H9 (cell line): ENCODE measurements around the gene STARD3. TPM values are rescaled to one million over a fixed set of nuclear protein-coding genes. Genes with fewer than 3 reads are reported as not detected.

Source experiments
- DNase-seq: peaks from one replicate; pipeline ENCODE4 v3.0.0-alpha.2; 2017
- H2AFZ ChIP-seq: one replicate; pipeline ENCODE4 v1.6.1; 2013; ENCODE audit warnings: mild to moderate bottlenecking, low read length, control low read depth, moderate library complexity
- H2AK5ac ChIP-seq: 2 replicates; pipeline ENCODE4 v1.6.1; 2013; ENCODE audit warnings: low read length, control low read depth, mixed read lengths; ENCODE audit not compliant: insufficient read length
- H2BK120ac ChIP-seq: one replicate; pipeline ENCODE4 v1.6.1; 2013; ENCODE audit warnings: low read depth, mild to moderate bottlenecking, low read length, control low read depth, inconsistent platforms; ENCODE audit not compliant: poor library complexity, severe bottlenecking
- H2BK12ac ChIP-seq: 2 replicates; pipeline ENCODE4 v1.6.1; 2013; ENCODE audit warnings: low read length, control low read depth, mixed read lengths, low read depth; ENCODE audit not compliant: insufficient read length
- H2BK15ac ChIP-seq: 2 replicates; pipeline ENCODE4 v1.6.1; 2013; ENCODE audit warnings: low read depth, low read length, control low read depth
- H2BK20ac ChIP-seq: one replicate; pipeline ENCODE4 v1.6.1; 2013; ENCODE audit warnings: low read depth, mild to moderate bottlenecking, low read length, control low read depth, inconsistent platforms; ENCODE audit not compliant: poor library complexity, severe bottlenecking
- H2BK5ac ChIP-seq: 2 replicates; pipeline ENCODE4 v1.6.1; 2013; ENCODE audit warnings: low read length, control low read depth, mixed read lengths; ENCODE audit not compliant: insufficient read length
- H3K14ac ChIP-seq: 2 replicates; pipeline ENCODE4 v1.6.1; 2013; ENCODE audit warnings: low read length, control low read depth; ENCODE audit not compliant: insufficient read depth
- H3K18ac ChIP-seq: 2 replicates; pipeline ENCODE4 v1.6.1; 2013; ENCODE audit warnings: low read depth, mild to moderate bottlenecking, mixed read lengths, low read length, control low read depth; ENCODE audit not compliant: insufficient read length
- H3K23ac ChIP-seq: 2 replicates; pipeline ENCODE4 v1.6.1; 2013; ENCODE audit warnings: low read length, control low read depth, mixed read lengths, low read depth; ENCODE audit not compliant: insufficient read length
- H3K23me2 ChIP-seq: 2 replicates; pipeline ENCODE4 v1.6.1; 2013; ENCODE audit warnings: low read depth, mild to moderate bottlenecking, mixed read lengths, low read length, control low read depth; ENCODE audit not compliant: insufficient read length, poor library complexity, severe bottlenecking
- H3K27ac ChIP-seq: 2 replicates; pipeline ENCODE4 v1.5.1; 2013; ENCODE audit warnings: low read length, control low read depth, mixed read lengths, low read depth; ENCODE audit not compliant: insufficient read length
- H3K27me3 ChIP-seq: 2 replicates; pipeline ENCODE4 v1.6.1; 2013; ENCODE audit warnings: low read length, control low read depth, inconsistent platforms; ENCODE audit not compliant: insufficient read depth
- H3K4ac ChIP-seq: 2 replicates; pipeline ENCODE4 v1.6.1; 2013; ENCODE audit warnings: low read depth, mild to moderate bottlenecking, control low read depth, inconsistent platforms, low read length, moderate library complexity
- H3K4me1 ChIP-seq: 2 replicates; pipeline ENCODE4 v1.6.1; 2013; ENCODE audit warnings: low read length, control low read depth, inconsistent platforms; ENCODE audit not compliant: insufficient read depth
- H3K4me2 ChIP-seq: 2 replicates; pipeline ENCODE4 v1.6.1; 2013; ENCODE audit warnings: low read length, control low read depth, mixed read lengths; ENCODE audit not compliant: insufficient read length, insufficient read depth
- H3K56ac ChIP-seq: 2 replicates; pipeline ENCODE4 v1.6.1; 2013; ENCODE audit warnings: low read depth, mild to moderate bottlenecking, mixed read lengths, low read length, control low read depth; ENCODE audit not compliant: insufficient read length
- H3K79me1 ChIP-seq: 2 replicates; pipeline ENCODE4 v1.6.1; 2013; ENCODE audit warnings: low read depth, mild to moderate bottlenecking, moderate library complexity, low read length, control low read depth, inconsistent platforms; ENCODE audit not compliant: insufficient read depth, poor library complexity, severe bottlenecking
- H3K79me2 ChIP-seq: 2 replicates; pipeline ENCODE4 v1.6.1; 2013; ENCODE audit warnings: low read length, control low read depth, inconsistent platforms; ENCODE audit not compliant: insufficient read depth
- H3K9ac ChIP-seq: 2 replicates; pipeline ENCODE4 v1.6.1; 2013; ENCODE audit warnings: low read length, control low read depth, mixed read lengths; ENCODE audit not compliant: insufficient read length; ENCODE audit errors: extremely low read depth
- H3K9me3 ChIP-seq: one replicate; pipeline ENCODE4 v1.6.1; 2013; ENCODE audit warnings: low read depth, low read length, inconsistent platforms; ENCODE audit not compliant: control insufficient read depth
- H3T11ph ChIP-seq: one replicate; pipeline ENCODE4 v1.6.1; 2013; ENCODE audit warnings: mild to moderate bottlenecking, low read length, control low read depth, inconsistent platforms
- H4K20me1 ChIP-seq: one replicate; pipeline ENCODE4 v1.6.1; 2013; ENCODE audit not compliant: control insufficient read depth, insufficient read length, insufficient read depth
- H4K5ac ChIP-seq: 2 replicates; pipeline ENCODE4 v1.6.1; 2013; ENCODE audit warnings: low read depth, mild to moderate bottlenecking, mixed read lengths, low read length, control low read depth; ENCODE audit not compliant: insufficient read length
- H4K8ac ChIP-seq: replicated peaks from 2 replicates; pipeline ENCODE4 v1.6.1; 2013; ENCODE audit warnings: low read length, control low read depth, mixed read lengths, low read depth; ENCODE audit not compliant: insufficient read length
- H4K91ac ChIP-seq: 2 replicates; pipeline ENCODE4 v1.6.1; 2013; ENCODE audit warnings: low read depth, mild to moderate bottlenecking, moderate library complexity, mixed read lengths, low read length, control low read depth; ENCODE audit not compliant: insufficient read length
- H3K27ac Mint-ChIP-seq, 3 experiments: 2 replicates in 2 of 3; 3 replicates in 1 of 3; pipeline ENCODE4 v1.8.0; 2020 to 2021; ENCODE audit warnings: mixed read lengths in 3 of 3, mild to moderate bottlenecking in 1 of 3, moderate library complexity in 1 of 3
- H3K27me3 Mint-ChIP-seq: 2 replicates; pipeline ENCODE4 v1.8.0; 2021; ENCODE audit warnings: low read depth, mild to moderate bottlenecking, moderate library complexity, mixed read lengths
- H3K36me3 Mint-ChIP-seq, 3 experiments: 2 replicates in 2 of 3; 3 replicates in 1 of 3; pipeline ENCODE4 v1.8.0; 2020 to 2021; ENCODE audit warnings: low read depth in 3 of 3, mixed read lengths in 3 of 3; ENCODE audit not compliant: insufficient read depth in 1 of 3
- H3K4me1 Mint-ChIP-seq, 2 experiments: 2 replicates each; pipeline ENCODE4 v1.8.0; 2020; ENCODE audit warnings: mixed read lengths in 2 of 2
- H3K4me3 Mint-ChIP-seq, 2 experiments: 2 replicates in 1 of 2; 3 replicates in 1 of 2; pipeline ENCODE4 v1.8.0; 2020 to 2021; ENCODE audit warnings: mild to moderate bottlenecking in 2 of 2, mixed read lengths in 2 of 2, moderate library complexity in 1 of 2
- H3K9me3 Mint-ChIP-seq, 2 experiments: 2 replicates in 1 of 2; 3 replicates in 1 of 2; pipeline ENCODE4 v1.8.0; 2020; ENCODE audit warnings: mild to moderate bottlenecking in 2 of 2, mixed read lengths in 2 of 2, moderate library complexity in 1 of 2
- WGBS: extraction: QIAGEN DNeasy Blood & Tissue Kit; methylation state at CpG from one replicate; pipeline ENCODE4 v1.1.7; 2013; ENCODE audit warnings: missing lambda C conversion rate, low lambda C conversion rate, mixed read lengths; ENCODE audit not compliant: insufficient read length; ENCODE audit errors: extremely low coverage; 5-methylcytosine and 5-hydroxymethylcytosine counted together
- total RNA-seq: library from RNA; stranded (reverse); gene quantifications from 2 replicates; pipeline ENCODE4 v1.2.1, GENCODE V29; 2021
- TF ChIP-seq, protein P1 (sequence below): fragments of 200-600 bp; sonication (generic); conservative IDR thresholded peaks from 3 replicates; pipeline ENCODE4 v1.8.0; 2021; ENCODE audit warnings: antibody characterized with exemption, mild to moderate bottlenecking

The STARD3 gene
- total RNA-seq, 1 experiment from 2014 or later: 51.3 TPM

DNA sequence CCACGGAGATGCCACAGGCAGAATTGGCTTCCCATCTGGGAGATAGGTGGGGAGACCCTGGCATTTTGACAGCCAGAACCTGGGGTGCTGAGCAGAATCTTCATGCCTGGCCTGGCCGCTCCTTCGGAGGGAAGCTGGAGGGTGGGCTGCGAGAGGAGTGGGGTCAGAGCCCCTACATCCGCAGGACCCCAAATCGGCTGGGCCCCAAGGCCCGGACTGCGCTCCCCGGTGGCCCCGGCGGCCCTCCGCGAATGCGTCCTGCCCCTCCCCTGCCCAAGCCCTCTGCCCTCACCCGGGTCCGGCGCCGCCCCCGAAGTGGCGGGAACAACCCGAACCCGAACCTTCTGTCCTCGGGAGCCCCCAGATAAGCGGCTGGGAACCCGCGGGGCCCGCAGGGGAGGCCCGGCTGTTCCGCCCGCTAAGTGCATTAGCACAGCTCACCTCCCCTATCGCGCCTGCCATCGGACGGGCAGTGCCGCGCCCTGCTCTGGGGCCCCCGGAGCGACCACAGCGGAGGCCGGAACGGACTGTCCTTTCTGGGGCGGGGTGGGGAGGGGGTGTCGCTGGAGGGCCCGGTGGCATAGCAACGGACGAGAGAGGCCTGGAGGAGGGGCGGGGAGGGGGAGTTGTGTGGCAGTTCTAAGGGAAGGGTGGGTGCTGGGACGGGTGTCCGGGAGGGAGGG is 30.5 kb downstream of the STARD3 start:
- Mint-ChIP-seq H3K27me3 (peaks cover 65% of the 10 kb centered on the region), H3K27ac (peak overlapping the region in 1 of 3 experiments; percentile 67; a peak in 1 of 7 replicates), H3K9me3 (no peaks in the 10 kb centered on the region; a peak in 1 of 5 replicates), H3K36me3 (no peaks in the 10 kb centered on the region), H3K4me3 (peak overlapping the region; percentile 56 to 79), H3K4me1 (peaks cover 39 to 54% of the 10 kb centered on the region in 2 experiments)
- no peak overlapping the region for H3K18ac ChIP-seq
- H3K9ac ChIP-seq: no peak overlapping the region
- H4K91ac ChIP-seq: no peak overlapping the region
- no peak overlapping the region for H4K5ac ChIP-seq
- no CpG with 5 or more reads among the region's 49 CpGs for WGBS
- no peak overlapping the region for H4K8ac ChIP-seq
- no peak overlapping the region for H2BK120ac ChIP-seq
- H3K23ac ChIP-seq: no peak overlapping the region
- no peak overlapping the region for H3K14ac ChIP-seq
- H3K27me3 ChIP-seq: peaks cover 3% of the 10 kb centered on the region; the same call in 1 of the 2 replicates
- peaks cover 6% of the 10 kb centered on the region; the same call in 1 of the 2 replicates for H3K4me1 ChIP-seq
- no peak overlapping the region for H2BK5ac ChIP-seq
- H3T11ph ChIP-seq: no peak overlapping the region
- H3K79me2 ChIP-seq: no peaks in the 10 kb centered on the region
- no peak overlapping the region for H3K27ac ChIP-seq
- H2BK20ac ChIP-seq: no peak overlapping the region
- H3K79me1 ChIP-seq: no peaks in the 10 kb centered on the region
- no peaks in the 10 kb centered on the region for H4K20me1 ChIP-seq
- no peak overlapping the region for H2BK12ac ChIP-seq
- DNase-seq: no peak
- H2BK15ac ChIP-seq: no peak overlapping the region
- peaks cover 6% of the 10 kb centered on the region for H3K23me2 ChIP-seq
- H3K4ac ChIP-seq: no peak overlapping the region
- H3K9me3 ChIP-seq: no peaks in the 10 kb centered on the region
- no peak overlapping the region for H2AFZ ChIP-seq
- H3K4me2 ChIP-seq: peak overlapping the region; percentile 65
- no peak overlapping the region for H3K56ac ChIP-seq
- no peak overlapping the region for H2AK5ac ChIP-seq
- TF ChIP-seq, protein P1, sequence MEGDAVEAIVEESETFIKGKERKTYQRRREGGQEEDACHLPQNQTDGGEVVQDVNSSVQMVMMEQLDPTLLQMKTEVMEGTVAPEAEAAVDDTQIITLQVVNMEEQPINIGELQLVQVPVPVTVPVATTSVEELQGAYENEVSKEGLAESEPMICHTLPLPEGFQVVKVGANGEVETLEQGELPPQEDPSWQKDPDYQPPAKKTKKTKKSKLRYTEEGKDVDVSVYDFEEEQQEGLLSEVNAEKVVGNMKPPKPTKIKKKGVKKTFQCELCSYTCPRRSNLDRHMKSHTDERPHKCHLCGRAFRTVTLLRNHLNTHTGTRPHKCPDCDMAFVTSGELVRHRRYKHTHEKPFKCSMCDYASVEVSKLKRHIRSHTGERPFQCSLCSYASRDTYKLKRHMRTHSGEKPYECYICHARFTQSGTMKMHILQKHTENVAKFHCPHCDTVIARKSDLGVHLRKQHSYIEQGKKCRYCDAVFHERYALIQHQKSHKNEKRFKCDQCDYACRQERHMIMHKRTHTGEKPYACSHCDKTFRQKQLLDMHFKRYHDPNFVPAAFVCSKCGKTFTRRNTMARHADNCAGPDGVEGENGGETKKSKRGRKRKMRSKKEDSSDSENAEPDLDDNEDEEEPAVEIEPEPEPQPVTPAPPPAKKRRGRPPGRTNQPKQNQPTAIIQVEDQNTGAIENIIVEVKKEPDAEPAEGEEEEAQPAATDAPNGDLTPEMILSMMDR: no peak
